HG02973 (cell line): Measurements from ENCODE around the gene CCNA2.

Experiments used
- ATAC-seq: cut with Tn5 transposase; IDR thresholded peaks from one replicate; pipeline ENCODE4 v1.9.1; 2021; ENCODE audit warnings: moderate library complexity; ENCODE audit not compliant: unreplicated experiment

The CCNA2 gene

GRCh38 chr4:121823505-121824170 is at the start of gene CCNA2:
TSS of gene CCNA2 (minus strand) at chr4:121823883. CDS start at chr4:121823628, 255 bp downstream.
- peak; percentile 90 for ATAC-seq

GRCh38 chr4:121869841-121870822 is 46.4 kb upstream of the CCNA2 start, which contains the start of gene BBS7:
TSS of gene BBS7 (minus strand) at chr4:121870474. CDS start at chr4:121870313, 161 bp downstream.
- peak; percentile 98 for ATAC-seq

- no peak for ATAC-seq
These were observed 40.1 kb upstream of the CCNA2 start for GRCh38 chr4:121863799-121864198.

- ATAC-seq = no peak
These were observed 37.7 kb upstream of the CCNA2 start for GRCh38 chr4:121861426-121861825.

- ATAC-seq = no peak
These were observed 36.4 kb upstream of the CCNA2 start for GRCh38 chr4:121860121-121860520.

GRCh38 chr4:121851354-121851753 is 27.7 kb upstream of the CCNA2 start:
- no peak for ATAC-seq

- ATAC-seq = no peak
These were observed 23.0 kb upstream of the CCNA2 start for GRCh38 chr4:121846662-121847061.

- no peak for ATAC-seq
These were observed 19.2 kb upstream of the CCNA2 start for GRCh38 chr4:121842862-121843261.

GRCh38 chr4:121838136-121838535 is 14.5 kb upstream of the CCNA2 start:
- ATAC-seq = no peak

GRCh38 chr4:121829511-121829910 is 5.8 kb upstream of the CCNA2 start:
- ATAC-seq = no peak

GRCh38 chr4:121827853-121828252 is 4.2 kb upstream of the CCNA2 start:
- no peak for ATAC-seq

GRCh38 chr4:121824950-121825349 is 1.3 kb upstream of the CCNA2 start:
- no peak for ATAC-seq

GRCh38 chr4:121824171-121824527 is 466 bp upstream of the CCNA2 start:
- ATAC-seq = no peak

GRCh38 chr4:121822796-121823504 is 733 bp downstream of the CCNA2 start:
- ATAC-seq = peak; percentile 46

- no peak for ATAC-seq
These were observed 1.6 kb downstream of the CCNA2 start for GRCh38 chr4:121822047-121822446.

- ATAC-seq = no peak
These were observed 4.3 kb downstream of the CCNA2 start for GRCh38 chr4:121819216-121819965.

GRCh38 chr4:121818215-121818614 is 5.5 kb downstream of the CCNA2 start:
- no peak for ATAC-seq

- no peak for ATAC-seq
These were observed 6.0 kb downstream of the CCNA2 start for GRCh38 chr4:121817701-121818100.

- no peak for ATAC-seq
These were observed 6.7 kb downstream of the CCNA2 start for GRCh38 chr4:121817006-121817405.

- no peak for ATAC-seq
These were observed 8.9 kb downstream of the CCNA2 start for GRCh38 chr4:121814756-121815155.

GRCh38 chr4:121811122-121811521 is 12.6 kb downstream of the CCNA2 start:
- ATAC-seq = no peak
